Activated CD4-positive, alpha-beta T cell treated with anti-CD3 and anti-CD28 coated beads for 36 hours (primary cell): ENCODE results near the gene XPOT. TPM values are rescaled to one million over a fixed set of nuclear protein-coding genes. Genes with fewer than 3 reads are reported as not detected.
"Not testable (repeated sequence)": the region's sequence is repeated elsewhere in the genome, so short reads cannot be mapped to it uniquely, and the experiment has no call there.

Experiments
- ATAC-seq: fragments of 200-7000 bp; cut with Tn5 transposase; one replicate; pipeline ENCODE4 v1.10.0; 2021; ENCODE audit warnings: mild to moderate bottlenecking, moderate library complexity
- CTCF ChIA-PET: fragments of 350-600 bp; sonication (Branson Sonifier 250); formaldehyde crosslinking; loops from one replicate; lab custom pipeline; 2021; ENCODE audit warnings: antibody characterized with exemption; lab: Charles Lee
- POLR2A ChIA-PET: fragments of 350-600 bp; sonication (Branson Sonifier 250); formaldehyde crosslinking; loops from one replicate; lab custom pipeline; 2021; ENCODE audit warnings: antibody characterized with exemption, inconsistent platforms; lab: Charles Lee
- DNase-seq: peaks from one replicate; pipeline ENCODE4 v3.0.0-alpha.2; 2020
- H3K27ac Mint-ChIP-seq: one replicate; pipeline ENCODE4 v1.8.0; 2021; ENCODE audit warnings: mixed read lengths
- H3K27me3 Mint-ChIP-seq: one replicate; pipeline ENCODE4 v1.8.0; 2021; ENCODE audit warnings: mixed read lengths
- H3K36me3 Mint-ChIP-seq: one replicate; pipeline ENCODE4 v1.8.0; 2021; ENCODE audit warnings: low read depth, mixed read lengths
- H3K4me1 Mint-ChIP-seq: one replicate; pipeline ENCODE4 v1.8.0; 2021; ENCODE audit warnings: mixed read lengths
- H3K4me3 Mint-ChIP-seq: one replicate; pipeline ENCODE4 v1.8.0; 2021; ENCODE audit warnings: mild to moderate bottlenecking, moderate library complexity, mixed read lengths
- H3K9me3 Mint-ChIP-seq: one replicate; pipeline ENCODE4 v1.8.0; 2021; ENCODE audit warnings: low read depth, mixed read lengths
- intact Hi-C, 2 experiments: fragments of 100-400 bp; cut with DNase I in 1 of 2; cut with micrococcal nuclease in 1 of 2; formaldehyde crosslinking; loops; one replicate each; pipeline versions ENCODE4 v1.14.2 to v1.15.1; 2022 to 2024; cut with DNase I, micrococcal nuclease
- total RNA-seq, 2 experiments: library from RNA; stranded (reverse); gene quantifications; one replicate each; pipeline ENCODE4 v1.2.3, GENCODE V29; 2021

XPOT gene, protein sequence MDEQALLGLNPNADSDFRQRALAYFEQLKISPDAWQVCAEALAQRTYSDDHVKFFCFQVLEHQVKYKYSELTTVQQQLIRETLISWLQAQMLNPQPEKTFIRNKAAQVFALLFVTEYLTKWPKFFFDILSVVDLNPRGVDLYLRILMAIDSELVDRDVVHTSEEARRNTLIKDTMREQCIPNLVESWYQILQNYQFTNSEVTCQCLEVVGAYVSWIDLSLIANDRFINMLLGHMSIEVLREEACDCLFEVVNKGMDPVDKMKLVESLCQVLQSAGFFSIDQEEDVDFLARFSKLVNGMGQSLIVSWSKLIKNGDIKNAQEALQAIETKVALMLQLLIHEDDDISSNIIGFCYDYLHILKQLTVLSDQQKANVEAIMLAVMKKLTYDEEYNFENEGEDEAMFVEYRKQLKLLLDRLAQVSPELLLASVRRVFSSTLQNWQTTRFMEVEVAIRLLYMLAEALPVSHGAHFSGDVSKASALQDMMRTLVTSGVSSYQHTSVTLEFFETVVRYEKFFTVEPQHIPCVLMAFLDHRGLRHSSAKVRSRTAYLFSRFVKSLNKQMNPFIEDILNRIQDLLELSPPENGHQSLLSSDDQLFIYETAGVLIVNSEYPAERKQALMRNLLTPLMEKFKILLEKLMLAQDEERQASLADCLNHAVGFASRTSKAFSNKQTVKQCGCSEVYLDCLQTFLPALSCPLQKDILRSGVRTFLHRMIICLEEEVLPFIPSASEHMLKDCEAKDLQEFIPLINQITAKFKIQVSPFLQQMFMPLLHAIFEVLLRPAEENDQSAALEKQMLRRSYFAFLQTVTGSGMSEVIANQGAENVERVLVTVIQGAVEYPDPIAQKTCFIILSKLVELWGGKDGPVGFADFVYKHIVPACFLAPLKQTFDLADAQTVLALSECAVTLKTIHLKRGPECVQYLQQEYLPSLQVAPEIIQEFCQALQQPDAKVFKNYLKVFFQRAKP
- 100 to 1,000 TPM; 179 to 187 TPM for total RNA-seq

DNA sequence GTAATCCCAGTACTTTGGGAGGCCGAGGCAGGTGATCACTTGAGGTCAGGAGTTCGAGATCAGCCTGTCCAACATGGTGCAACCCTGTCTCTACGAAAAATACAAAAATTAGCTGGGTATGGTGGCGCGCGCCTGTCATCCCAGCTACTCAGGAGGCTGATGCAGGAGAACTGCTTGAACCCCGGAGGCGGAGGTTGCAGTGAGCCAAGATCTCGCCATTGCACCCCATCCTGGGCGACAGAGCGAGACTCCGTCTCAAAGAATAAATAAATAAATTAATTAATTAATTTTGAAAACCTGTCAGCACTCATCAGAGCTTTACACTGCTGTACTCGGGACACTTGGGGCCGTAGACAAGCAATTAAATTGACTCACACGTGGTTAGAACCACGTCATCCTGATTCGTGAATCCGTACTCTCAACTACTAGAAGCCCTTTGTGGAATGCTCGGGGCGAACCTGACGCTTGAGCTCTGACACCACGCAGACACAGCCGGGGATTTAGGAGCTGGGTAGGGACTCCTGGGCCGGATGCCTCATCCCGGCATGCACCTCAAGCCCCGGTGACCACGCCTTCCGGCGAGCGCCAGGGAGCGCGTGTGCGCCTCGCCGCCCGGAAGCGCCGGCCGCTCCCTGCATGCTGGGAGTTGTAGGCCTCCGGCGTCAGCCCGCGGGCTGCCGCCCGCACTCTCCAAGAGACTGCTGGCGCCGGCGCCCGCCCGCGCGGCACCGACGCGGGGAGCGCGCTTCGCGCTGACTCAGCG, at the start of gene XPOT:
Gene XPOT, plus strand, starts transcription at position 686 of the 763 bp plus-strand sequence. CDS start 5,644 bp downstream, outside the sequence.
- peaks cover 26% of the 10 kb centered on the region for H3K36me3 Mint-ChIP-seq
- peak; percentile 90 for ATAC-seq
- peaks cover 38% of the 10 kb centered on the region for H3K4me1 Mint-ChIP-seq
- H3K9me3 Mint-ChIP-seq = peaks cover 2% of the 10 kb centered on the region
- POLR2A ChIA-PET = interaction anchor here (1.2 kb wide), 3 partner anchors 19 to 765 kb away, joined by 3 to 5 read pairs (median 3); partner anchors contain the start of gene LEMD3
- H3K27ac Mint-ChIP-seq = peak within 1 kb of the TSS; percentile 96
- H3K4me3 Mint-ChIP-seq = peak within 1 kb of the TSS; percentile 97
- DNase-seq = peak; percentile 97
- no peaks in the 10 kb centered on the region for H3K27me3 Mint-ChIP-seq
- CTCF ChIA-PET = interaction anchor here (0.8 to 1.4 kb wide), 2 partner anchors 15 to 24 kb away, joined by 3 read pairs; no protein-coding TSS in a partner anchor
- intact Hi-C loops = loop anchor here (1.0 to 10.0 kb wide), 12 partner anchors 19 to 1901 kb away; partner anchors contain the start of genes GNS (in 2 of the 2), KICS2 (in 2 of the 2), TBK1 (in 2 of the 2) and HELB (in 1 of the 2)

DNA sequence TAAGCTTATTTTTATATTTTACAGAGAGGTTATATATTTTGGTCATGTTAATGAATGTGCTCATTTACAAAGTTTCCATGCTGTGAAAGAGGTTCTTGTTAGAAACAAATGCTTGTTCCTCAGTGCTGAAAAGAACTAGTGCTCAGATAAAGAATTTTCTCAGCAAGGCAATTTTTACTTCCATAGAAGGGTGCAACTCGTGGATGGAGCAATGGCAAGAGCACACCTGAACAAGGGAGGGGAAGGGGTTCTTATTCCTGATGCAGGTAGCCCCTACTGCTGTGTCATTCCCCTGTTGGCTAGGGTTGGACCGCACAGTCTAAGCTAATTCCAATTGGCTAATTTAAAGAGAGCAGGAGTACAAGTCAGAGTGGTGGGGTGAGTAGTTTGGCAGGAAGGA, 48.0 kb upstream of the XPOT start:
- POLR2A ChIA-PET, H3K4me3 Mint-ChIP-seq, H3K9me3 Mint-ChIP-seq, ATAC-seq, H3K27ac Mint-ChIP-seq, H3K4me1 Mint-ChIP-seq, intact Hi-C loops, DNase-seq, CTCF ChIA-PET, H3K36me3 Mint-ChIP-seq, H3K27me3 Mint-ChIP-seq: not testable (repeated sequence)

DNA sequence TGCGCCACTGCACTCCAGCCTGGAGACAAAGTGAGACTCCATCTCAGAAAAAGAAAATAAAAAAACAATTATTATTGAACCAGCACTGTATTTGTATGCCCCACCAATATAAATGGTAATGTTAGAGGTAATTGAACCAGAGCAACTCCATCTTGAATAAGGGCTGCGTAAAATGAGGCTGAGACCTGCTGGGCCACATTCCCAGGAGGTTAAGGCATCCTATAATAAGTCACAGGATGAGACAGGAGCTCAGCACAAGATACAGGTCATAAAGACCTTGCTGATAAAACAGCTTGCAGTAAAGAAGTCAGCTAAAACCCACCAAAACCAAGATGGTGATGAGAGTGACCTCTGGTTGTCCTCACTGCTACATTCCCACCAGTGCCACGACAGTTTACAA, 43.0 kb upstream of the XPOT start:
- H3K4me3 Mint-ChIP-seq, H3K36me3 Mint-ChIP-seq, POLR2A ChIA-PET, intact Hi-C loops, DNase-seq, ATAC-seq, H3K4me1 Mint-ChIP-seq, H3K27me3 Mint-ChIP-seq, H3K27ac Mint-ChIP-seq, H3K9me3 Mint-ChIP-seq: not testable (repeated sequence)
- CTCF ChIA-PET = interaction anchor here (0.7 kb wide), 1 partner anchor 1723 kb away, joined by 3 read pairs; no protein-coding TSS in a partner anchor

DNA sequence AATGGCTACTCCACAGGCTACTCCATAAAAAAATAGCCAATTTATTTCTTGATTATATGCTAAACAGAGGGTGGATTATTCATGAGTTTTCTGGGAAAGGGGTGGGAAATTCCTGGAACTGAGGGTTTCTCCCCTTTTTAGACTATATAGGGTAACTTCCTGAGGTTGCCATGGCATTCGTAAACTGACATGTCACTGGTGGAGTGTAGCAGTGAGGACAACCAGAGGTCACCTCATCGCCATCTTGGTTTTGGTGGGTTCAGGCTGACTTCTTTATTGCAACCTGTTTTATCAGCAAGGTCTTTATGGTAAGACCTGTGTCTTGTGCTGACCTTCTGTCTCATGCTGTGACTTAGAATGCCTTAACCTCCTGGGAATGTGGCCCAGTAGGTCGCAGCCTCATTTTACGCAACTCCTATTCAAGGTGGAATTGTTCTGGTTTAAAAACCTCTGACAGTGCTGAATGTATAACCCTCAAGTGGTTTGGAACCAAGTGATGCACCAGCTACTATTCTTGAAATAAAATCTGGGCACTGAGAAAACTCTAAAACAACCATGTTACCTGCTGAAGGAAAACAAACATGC, 41.4 kb upstream of the XPOT start:
- ATAC-seq = no peak
- H3K4me1 Mint-ChIP-seq = no peaks in the 10 kb centered on the region
- no peak for DNase-seq
- no peak overlapping the region for H3K27ac Mint-ChIP-seq
- no peaks in the 10 kb centered on the region for H3K9me3 Mint-ChIP-seq
- ChIA-PET POLR2A (no interaction called here), CTCF (interaction anchor here (0.6 to 1.0 kb wide), 3 partner anchors 10 to 313 kb away, joined by 3 to 5 read pairs (median 3); no protein-coding TSS in a partner anchor)
- no peaks in the 10 kb centered on the region for H3K27me3 Mint-ChIP-seq
- intact Hi-C loops = no loop called here
- no peaks in the 10 kb centered on the region for H3K36me3 Mint-ChIP-seq
- no peak overlapping the region for H3K4me3 Mint-ChIP-seq

DNA sequence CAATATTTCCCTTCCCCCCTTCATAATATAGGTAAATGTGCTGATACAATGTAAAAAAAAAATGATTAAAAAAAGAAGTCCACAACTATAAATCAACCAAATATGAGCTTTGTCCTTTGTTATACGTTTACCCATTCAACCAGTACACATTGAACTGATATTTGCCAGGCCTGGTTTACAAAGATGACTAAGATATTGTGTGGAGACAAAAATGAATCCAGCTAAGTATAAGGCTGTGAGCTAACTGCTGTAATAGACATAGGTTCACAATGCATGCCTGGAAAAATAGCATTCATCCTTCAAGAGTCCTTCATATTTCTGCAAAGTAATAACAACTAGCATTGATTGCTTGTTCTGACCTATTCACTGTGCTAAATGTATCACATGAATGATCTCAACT, 20.5 kb upstream of the XPOT start:
- intact Hi-C loops = no loop called here
- Mint-ChIP-seq H3K4me1 (peaks cover 37% of the 10 kb centered on the region), H3K27me3 (no peaks in the 10 kb centered on the region), H3K36me3 (no peaks in the 10 kb centered on the region), H3K27ac (no peak overlapping the region), H3K4me3 (no peak overlapping the region), H3K9me3 (peaks cover 12% of the 10 kb centered on the region)
- ChIA-PET POLR2A (no interaction called here), CTCF (interaction anchor here (0.6 to 1.1 kb wide), 3 partner anchors 10 to 11 kb away, joined by 3 read pairs; no protein-coding TSS in a partner anchor)
- DNase-seq = no peak
- ATAC-seq = no peak

DNA sequence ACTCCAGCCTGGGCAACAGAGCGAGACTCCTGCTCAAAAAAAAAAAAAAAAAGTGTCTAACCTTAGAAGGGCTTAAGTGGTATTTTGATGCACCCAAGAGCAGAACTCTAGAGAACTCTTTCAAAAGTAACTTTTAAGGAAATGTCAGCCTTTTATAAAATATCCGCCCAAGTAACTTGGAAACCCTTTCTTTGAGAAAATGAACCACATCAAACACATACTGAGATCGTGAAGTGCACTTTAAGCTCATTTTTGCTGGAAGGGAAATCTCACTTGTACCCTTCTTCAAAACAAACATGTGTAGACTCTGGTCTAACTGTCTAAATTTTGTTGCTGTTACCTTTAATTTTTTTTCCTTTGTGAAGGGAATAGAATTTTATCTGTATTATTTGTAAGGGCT, 19.2 kb upstream of the XPOT start:
- POLR2A ChIA-PET = interaction anchor here (0.7 to 1.2 kb wide), 2 partner anchors 18 to 19 kb away, joined by 5 read pairs; partner anchors contain the start of gene XPOT
- peak; percentile 36 for ATAC-seq

DNA sequence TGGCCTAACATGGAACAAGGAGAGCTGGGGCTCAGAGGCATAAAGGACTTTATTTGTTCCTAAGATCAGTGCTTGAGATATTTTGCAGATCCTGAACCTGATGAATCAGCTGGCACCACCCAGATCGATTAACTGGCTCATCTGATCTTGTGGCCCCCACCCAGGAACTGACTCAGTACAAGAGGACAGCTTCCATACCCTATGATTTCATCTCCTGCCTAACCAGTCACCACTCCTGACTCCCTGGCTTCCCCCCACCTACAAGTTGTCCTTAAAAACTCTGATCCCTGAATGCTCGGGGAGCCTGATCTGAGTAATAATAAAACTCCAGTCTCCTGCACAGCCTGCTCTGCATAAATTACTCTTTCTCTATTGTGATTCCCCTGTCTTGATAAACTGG, 18.7 kb upstream of the XPOT start:
- intact Hi-C loops = loop anchor here in 1 of 2 experiments (1.0 kb wide), 1 partner anchor 19 kb away; the partner anchor contains the start of gene XPOT

More for the DNA sequence above, 19.2 kb upstream of the XPOT start:
- H3K9me3 Mint-ChIP-seq = peaks cover 12% of the 10 kb centered on the region
- no peaks in the 10 kb centered on the region for H3K27me3 Mint-ChIP-seq
- no peak for DNase-seq
- peak overlapping the region; percentile 75 for H3K27ac Mint-ChIP-seq
- peaks cover 39% of the 10 kb centered on the region for H3K4me1 Mint-ChIP-seq
- intact Hi-C loops = loop anchor here in 1 of 2 experiments (1.0 kb wide), 1 partner anchor 19 kb away; the partner anchor contains the start of gene XPOT
- peak overlapping the region; percentile 34 for H3K4me3 Mint-ChIP-seq
- CTCF ChIA-PET = interaction anchor here (0.7 kb wide), 1 partner anchor 22 kb away, joined by 5 read pairs; no protein-coding TSS in a partner anchor
- H3K36me3 Mint-ChIP-seq = no peaks in the 10 kb centered on the region

DNA sequence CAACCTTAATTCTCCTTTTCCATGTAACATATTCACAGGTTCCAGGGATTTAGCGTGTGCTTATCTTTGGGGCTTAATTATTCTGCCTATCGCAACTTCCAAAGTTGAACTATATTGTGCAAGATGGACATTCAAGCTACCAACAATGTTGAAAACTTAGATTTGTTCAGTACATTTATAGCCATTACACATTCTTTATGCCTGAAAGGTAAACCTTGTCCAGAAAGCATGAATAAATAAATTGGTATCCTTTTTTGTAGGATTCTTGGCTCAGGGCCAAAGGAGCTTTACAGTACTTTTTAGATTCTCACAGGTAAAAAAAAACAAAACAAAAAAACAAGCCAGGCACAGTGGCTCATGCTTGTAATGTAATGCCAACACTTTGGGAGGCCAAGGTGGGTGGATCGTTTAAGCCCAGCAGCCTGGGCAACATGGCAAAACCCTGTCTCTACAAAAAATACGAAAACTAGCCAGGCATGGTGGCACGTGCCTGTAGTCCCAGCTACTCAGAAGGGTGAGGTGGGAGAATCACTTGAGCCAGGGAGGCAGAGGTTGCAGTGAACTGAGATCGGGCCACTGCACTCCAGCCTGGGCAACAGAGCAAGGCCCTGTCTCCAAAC, 16.9 kb upstream of the XPOT start:
- Mint-ChIP-seq H3K4me3 (no peak overlapping the region), H3K4me1 (peaks cover 40% of the 10 kb centered on the region), H3K27ac (no peak overlapping the region), H3K27me3 (peaks cover 5% of the 10 kb centered on the region), H3K9me3 (no peaks in the 10 kb centered on the region), H3K36me3 (no peaks in the 10 kb centered on the region)
- intact Hi-C loops = no loop called here
- POLR2A ChIA-PET = no interaction called here
- ATAC-seq (no peak), DNase-seq (no peak)
- CTCF ChIA-PET = no interaction called here

More for the DNA sequence above, 18.7 kb upstream of the XPOT start:
- Mint-ChIP-seq H3K9me3 (peaks cover 8% of the 10 kb centered on the region), H3K4me1 (peaks cover 39% of the 10 kb centered on the region), H3K36me3 (no peaks in the 10 kb centered on the region), H3K27me3 (no peaks in the 10 kb centered on the region), H3K4me3 (peak overlapping the region; percentile 34), H3K27ac (peak overlapping the region; percentile 75)
- ChIA-PET CTCF (interaction anchor here (0.7 kb wide), 1 partner anchor 22 kb away, joined by 5 read pairs; no protein-coding TSS in a partner anchor), POLR2A (interaction anchor here (0.7 to 1.2 kb wide), 2 partner anchors 18 kb away, joined by 5 read pairs; partner anchors contain the start of gene XPOT)
- DNase-seq = peak; percentile 72
- ATAC-seq = peak; percentile 94

DNA sequence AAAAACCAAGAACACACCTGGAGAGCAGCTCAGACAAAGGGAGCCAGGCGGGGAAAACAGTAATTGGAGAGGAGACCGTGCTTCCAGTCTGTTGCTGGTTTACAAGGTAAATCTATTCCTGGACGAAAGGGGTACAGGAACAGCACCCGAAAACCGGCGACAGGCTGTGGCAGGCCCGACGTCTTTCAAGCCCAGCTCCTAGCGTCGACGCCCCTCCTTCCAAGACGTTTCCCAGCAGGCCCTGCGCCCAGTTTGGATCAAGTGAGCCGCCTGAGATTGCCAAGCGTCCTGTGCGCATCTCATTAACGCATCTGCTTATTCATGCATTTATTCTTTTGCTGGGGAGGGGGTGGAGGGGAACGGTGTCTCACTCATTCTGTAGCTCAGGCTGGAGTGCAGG, 15.0 kb upstream of the XPOT start:
- H3K36me3 Mint-ChIP-seq = no peaks in the 10 kb centered on the region
- H3K27me3 Mint-ChIP-seq = peaks cover 5% of the 10 kb centered on the region
- ATAC-seq = no peak
- ChIA-PET POLR2A (no interaction called here), CTCF (interaction anchor here (0.9 kb wide), 1 partner anchor 15 kb away, joined by 3 read pairs; the partner anchor contains the start of gene XPOT)
- DNase-seq = no peak
- intact Hi-C loops = no loop called here
- peaks cover 33% of the 10 kb centered on the region for H3K4me1 Mint-ChIP-seq
- H3K9me3 Mint-ChIP-seq = no peaks in the 10 kb centered on the region
- no peak overlapping the region for H3K4me3 Mint-ChIP-seq
- H3K27ac Mint-ChIP-seq = no peak overlapping the region
